BJ (cell line): ENCODE data around the gene GSDME. TPM values are rescaled to one million over a fixed set of nuclear protein-coding genes. Genes with fewer than 3 reads are reported as not detected.

Experiments used
- CTCF ChIA-PET: fragments of 350-600 bp; formaldehyde crosslinking; extraction: SDS; loops from one replicate; lab custom pipeline; 2021; ENCODE audit warnings: antibody characterized with exemption, inconsistent platforms; lab: Yijun Ruan, JAX
- POLR2A ChIA-PET: fragments of 300-600 bp; sonication (Branson Sonifier 250); formaldehyde crosslinking; extraction: SDS; loops from one replicate; lab custom pipeline; 2021; ENCODE audit warnings: antibody characterized with exemption; lab: Charles Lee
- DNase-seq: peaks from one replicate; pipeline ENCODE4 v3.0.0-alpha.2; 2011; ENCODE audit warnings: low read depth
- H3K27me3 ChIP-seq: 2 replicates; pipeline ENCODE4 v1.6.0; 2011; ENCODE audit warnings: low read length; ENCODE audit not compliant: control insufficient read depth, insufficient read depth
- H3K36me3 ChIP-seq: 2 replicates; pipeline ENCODE4 v1.5.1; 2011; ENCODE audit warnings: low read length; ENCODE audit not compliant: control insufficient read depth, insufficient read depth
- H3K4me3 ChIP-seq: 2 replicates; pipeline ENCODE4 v1.5.1; 2011; ENCODE audit warnings: low read depth, mild to moderate bottlenecking, control low read depth, low read length
- CTCF ChIP-seq: IDR thresholded peaks from 2 replicates; pipeline ENCODE4 v1.5.1; 2011; ENCODE audit warnings: low read depth, mild to moderate bottlenecking, control low read depth, inconsistent platforms, low read length, moderate library complexity; ENCODE audit not compliant: insufficient read depth
- polyA plus RNA-seq: library from polyadenylated mRNA; depleted of rRNA; stranded (reverse); fragments of >200 nt; gene quantifications from 2 replicates; pipeline ENCODE4 v1.2.3, GENCODE V29; 2011

Gene GSDME
- polyA plus RNA-seq, 1 experiment = 44.3 TPM

DNA sequence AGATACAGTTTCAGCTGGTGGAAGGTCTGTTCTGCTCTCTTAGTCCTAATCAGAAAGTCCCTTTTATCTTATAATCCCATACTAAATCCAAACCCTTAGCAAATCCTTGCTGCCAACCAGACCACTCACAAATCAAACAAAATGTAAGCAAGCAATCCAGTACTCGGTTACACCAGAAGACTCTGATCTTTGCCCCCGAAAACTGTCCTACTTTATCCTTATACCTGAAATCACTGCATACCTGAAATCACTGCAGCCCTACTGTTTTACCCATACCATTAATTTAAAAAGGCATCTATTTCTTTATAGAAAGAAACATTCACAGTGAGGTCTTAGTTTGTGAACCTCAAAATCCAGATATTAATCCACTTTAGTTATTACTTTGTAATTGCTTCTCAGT is 64.7 kb downstream of the GSDME start:
- ChIA-PET POLR2A (no interaction called here), CTCF (interaction anchor here (0.6 kb wide), 1 partner anchor 108 kb away, joined by 3 read pairs; no protein-coding TSS in a partner anchor)
- Histone ChIP-seq H3K27me3 (no peaks in the 10 kb centered on the region), H3K4me3 (no peak overlapping the region), H3K36me3 (no peaks in the 10 kb centered on the region)
- TF ChIP-seq CTCF = no peak
- no peak for DNase-seq

DNA sequence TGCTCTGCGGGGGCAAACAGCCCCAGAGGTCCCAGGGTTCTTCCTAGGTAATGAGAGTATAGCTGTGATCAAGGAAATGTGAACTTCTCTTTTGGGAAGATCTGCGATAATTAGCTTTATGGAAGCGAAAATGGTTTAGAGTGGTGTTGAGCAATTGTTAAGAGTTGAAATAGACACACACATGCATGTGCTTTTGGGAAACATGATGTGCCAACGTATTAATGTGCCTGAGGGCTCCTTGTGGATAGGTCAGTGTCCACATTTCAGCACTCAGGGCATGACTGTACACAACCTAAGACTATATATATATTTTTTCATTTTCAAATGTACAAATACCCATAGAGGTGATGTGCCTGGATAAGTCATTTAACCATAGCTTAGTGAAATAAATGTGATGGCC is 67.0 kb downstream of the GSDME start:
- ChIA-PET POLR2A (no interaction called here), CTCF (interaction anchor here (0.9 to 1.5 kb wide), 3 partner anchors 17 to 408 kb away, joined by 3 to 5 read pairs (median 3); no protein-coding TSS in a partner anchor)
- DNase-seq = no peak
- Histone ChIP-seq H3K27me3 (no peaks in the 10 kb centered on the region), H3K36me3 (no peaks in the 10 kb centered on the region), H3K4me3 (no peak overlapping the region)
- TF ChIP-seq CTCF = no peak

DNA sequence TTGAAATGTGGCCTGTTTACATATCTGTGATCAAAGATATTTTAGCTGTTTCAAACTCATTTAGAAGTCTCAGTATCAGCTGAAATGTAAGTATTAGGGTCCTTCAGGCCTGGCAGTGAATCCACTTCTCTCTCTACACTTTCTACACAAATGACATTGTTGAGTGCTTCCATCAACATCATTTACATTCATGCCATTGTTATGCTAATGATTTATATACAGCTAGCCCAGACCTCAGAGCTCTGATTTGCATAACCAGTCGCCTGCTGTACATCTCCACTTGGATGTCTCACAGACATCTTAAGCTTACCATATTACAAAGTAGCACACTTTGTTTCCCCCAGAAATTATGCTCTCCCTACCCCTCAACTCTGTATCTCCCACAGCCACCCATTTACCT is 71.6 kb downstream of the GSDME start:
- H3K27me3 ChIP-seq = no peaks in the 10 kb centered on the region
- no peak for TF ChIP-seq CTCF
- POLR2A ChIA-PET = no interaction called here
- H3K4me3 ChIP-seq = no peak overlapping the region
- DNase-seq = no peak
- no peaks in the 10 kb centered on the region; the same call in 1 of the 2 replicates for H3K36me3 ChIP-seq
- CTCF ChIA-PET = no interaction called here

DNA sequence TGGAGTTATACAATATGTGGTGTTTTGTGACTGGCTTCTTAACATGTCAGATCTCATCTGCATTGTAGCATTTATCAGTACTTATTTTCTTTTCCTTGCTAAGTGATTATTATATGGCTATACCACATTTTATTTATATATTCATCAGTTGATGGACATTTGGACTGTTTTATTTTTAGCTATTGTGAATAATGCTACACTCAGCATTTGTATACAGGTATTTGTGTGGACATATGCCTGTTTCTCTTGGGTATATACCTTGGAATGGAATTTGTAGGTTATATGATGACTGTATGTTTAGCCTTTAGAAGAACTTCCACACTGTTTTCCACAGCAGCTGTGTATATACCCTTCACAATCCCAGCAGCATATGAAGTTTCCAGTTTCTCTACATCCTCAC is 86.5 kb downstream of the GSDME start:
- POLR2A ChIA-PET = no interaction called here
- no peak for TF ChIP-seq CTCF
- CTCF ChIA-PET = interaction anchor here (0.7 to 1.1 kb wide), 3 partner anchors 88 to 106 kb away, joined by 3 to 4 read pairs (median 3); no protein-coding TSS in a partner anchor

DNA sequence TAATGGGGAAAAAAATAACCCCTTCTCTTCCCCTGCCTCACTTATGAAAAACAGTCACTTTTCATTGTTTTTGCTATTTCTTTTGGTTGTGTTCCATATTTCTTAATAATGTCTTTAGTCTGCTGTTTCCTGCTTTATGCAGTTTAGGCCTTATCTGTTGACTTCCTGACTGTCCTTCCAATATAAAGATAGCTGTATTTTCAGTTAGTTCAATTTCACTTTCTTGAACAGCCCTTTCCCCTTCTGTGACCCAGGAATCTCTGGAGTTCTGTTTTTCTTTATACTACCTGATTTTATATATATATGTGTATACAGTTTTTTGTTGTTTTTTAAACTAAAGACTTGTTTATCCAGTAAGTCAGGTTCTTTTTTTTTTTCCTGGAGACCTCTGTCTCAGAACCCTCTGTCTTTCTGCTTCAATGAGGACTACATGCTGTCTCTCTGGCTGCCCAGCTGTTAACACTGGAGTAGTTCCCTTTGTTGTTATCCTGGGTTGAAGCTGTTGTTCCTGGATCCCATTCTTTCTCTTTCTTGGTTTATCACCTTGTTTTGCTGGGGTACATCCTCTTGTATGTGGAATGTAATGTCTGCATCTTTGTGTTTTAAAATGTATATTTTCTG is 87.2 kb downstream of the GSDME start:
- Histone ChIP-seq H3K36me3 (no peaks in the 10 kb centered on the region), H3K27me3 (no peaks in the 10 kb centered on the region), H3K4me3 (no peak overlapping the region)
- no peak for DNase-seq
- no peak for TF ChIP-seq CTCF
- ChIA-PET POLR2A (no interaction called here), CTCF (interaction anchor here (0.6 to 2.6 kb wide), 6 partner anchors 14 to 424 kb away, joined by 3 to 7 read pairs (median 4); no protein-coding TSS in a partner anchor)

More for the DNA sequence above, 86.5 kb downstream of the GSDME start:
- Histone ChIP-seq H3K27me3 (no peaks in the 10 kb centered on the region), H3K36me3 (no peaks in the 10 kb centered on the region), H3K4me3 (no peak overlapping the region)
- DNase-seq = no peak
